GM23338 (cell line): Measurements from ENCODE around the gene HECTD3. TPM values are rescaled to one million over a fixed set of nuclear protein-coding genes. Genes with fewer than 3 reads are reported as not detected.

Experiments
- ATAC-seq: fragments of 200-7000 bp; cut with Tn5 transposase; 3 replicates; pipeline ENCODE4 v1.9.1; 2020
- DNase-seq: peaks from one replicate; pipeline ENCODE4 v3.0.0-alpha.2; 2015; ENCODE audit warnings: low spot score
- H2AFZ ChIP-seq: fragments of 200-600 bp; sonication (generic); 2 replicates; pipeline ENCODE4 v1.8.0; 2016; ENCODE audit warnings: antibody characterized with exemption, mild to moderate bottlenecking, moderate library complexity
- H3F3A ChIP-seq: fragments of 200-600 bp; sonication (generic); replicated peaks from 2 replicates; pipeline ENCODE4 v1.8.0; 2017; ENCODE audit warnings: antibody characterized with exemption, mixed run types, low read depth
- H3K27ac ChIP-seq: fragments of 200-600 bp; sonication (generic); 2 replicates; pipeline ENCODE4 v1.6.1; 2016; ENCODE audit warnings: low read depth
- H3K27me3 ChIP-seq: fragments of 200-600 bp; sonication (generic); 2 replicates; pipeline ENCODE4 v1.8.0; 2016; ENCODE audit warnings: mild to moderate bottlenecking, mixed run types, moderate library complexity; ENCODE audit not compliant: insufficient read depth
- H3K36me3 ChIP-seq: fragments of 200-600 bp; sonication (generic); 2 replicates; pipeline ENCODE4 v1.8.0; 2016; ENCODE audit warnings: mild to moderate bottlenecking; ENCODE audit not compliant: insufficient read depth
- H3K4me1 ChIP-seq: fragments of 200-600 bp; sonication (generic); 2 replicates; pipeline ENCODE4 v1.8.0; 2016; ENCODE audit warnings: mild to moderate bottlenecking, moderate library complexity; ENCODE audit not compliant: insufficient read depth
- H3K4me2 ChIP-seq: fragments of 200-600 bp; sonication (generic); 2 replicates; pipeline ENCODE4 v1.7.1; 2017; ENCODE audit warnings: mixed run types
- H3K4me3 ChIP-seq: fragments of 200-600 bp; sonication (generic); 2 replicates; pipeline ENCODE4 v1.6.1; 2016; ENCODE audit warnings: mixed run types
- H3K79me2 ChIP-seq: fragments of 200-600 bp; sonication (generic); replicated peaks from 2 replicates; pipeline ENCODE4 v1.8.0; 2017; ENCODE audit warnings: mild to moderate bottlenecking; ENCODE audit not compliant: insufficient read depth
- H3K9me2 ChIP-seq: fragments of 200-600 bp; sonication (generic); 2 replicates; pipeline ENCODE4 v1.8.0; 2017; ENCODE audit not compliant: insufficient read depth
- H4K20me1 ChIP-seq: fragments of 200-600 bp; sonication (generic); replicated peaks from 2 replicates; pipeline ENCODE4 v1.8.0; 2017; ENCODE audit warnings: mild to moderate bottlenecking; ENCODE audit not compliant: insufficient read depth
- H3K27ac Mint-ChIP-seq: 2 replicates; pipeline ENCODE4 v1.8.0; 2020; ENCODE audit warnings: inconsistent platforms, mild to moderate bottlenecking, moderate library complexity, mixed read lengths
- H3K27me3 Mint-ChIP-seq: 3 replicates; pipeline ENCODE4 v1.8.0; 2022; ENCODE audit warnings: low read depth, mild to moderate bottlenecking, moderate library complexity, mixed read lengths, inconsistent platforms; ENCODE audit not compliant: insufficient read depth, poor library complexity
- H3K36me3 Mint-ChIP-seq: 3 replicates; pipeline ENCODE4 v1.8.0; 2021; ENCODE audit warnings: low read depth, mild to moderate bottlenecking, inconsistent platforms, moderate library complexity, mixed read lengths
- H3K4me1 Mint-ChIP-seq: 3 replicates; pipeline ENCODE4 v1.8.0; 2020; ENCODE audit warnings: mild to moderate bottlenecking, inconsistent platforms, mixed read lengths
- H3K4me3 Mint-ChIP-seq: 3 replicates; pipeline ENCODE4 v1.8.0; 2021; ENCODE audit warnings: moderate library complexity, mild to moderate bottlenecking, inconsistent platforms, mixed read lengths
- H3K9me3 Mint-ChIP-seq: 3 replicates; pipeline ENCODE4 v1.8.0; 2020; ENCODE audit warnings: moderate library complexity, mild to moderate bottlenecking, inconsistent platforms, mixed read lengths
- EZH2 ChIP-seq: fragments of 200-600 bp; sonication (generic); IDR thresholded peaks from one replicate; pipeline ENCODE4 v1.8.0; 2017; ENCODE audit warnings: antibody characterized with exemption, mild to moderate bottlenecking, low read depth; ENCODE audit not compliant: unreplicated experiment
- EZH2phosphoT487 ChIP-seq: fragments of 200-600 bp; sonication (generic); IDR thresholded peaks from one replicate; pipeline ENCODE4 v1.8.1; 2018; ENCODE audit warnings: antibody characterized with exemption; ENCODE audit not compliant: unreplicated experiment
- NANOG ChIP-seq: IDR thresholded peaks from 2 replicates; pipeline ENCODE4 v1.6.1; 2016; ENCODE audit warnings: antibody characterized with exemption, borderline replicate concordance
- POLR2AphosphoS5 ChIP-seq: IDR thresholded peaks from 2 replicates; pipeline ENCODE4 v1.6.1; 2016; ENCODE audit warnings: antibody characterized with exemption, low read depth
- ZNF114 ChIP-seq: fragments of 250-450 bp; sonication (Bioruptor Pico); IDR thresholded peaks from 2 replicates; pipeline ENCODE4 v1.5.0; 2020; ENCODE audit warnings: mild to moderate bottlenecking, moderate library complexity
- ZNF331 ChIP-seq: fragments of 250-450 bp; sonication (Bioruptor Pico); IDR thresholded peaks from 2 replicates; pipeline ENCODE4 v1.5.0; 2020; ENCODE audit warnings: low read depth, mild to moderate bottlenecking, moderate library complexity
- polyA plus RNA-seq: library from polyadenylated mRNA; unstranded; fragments of >200 nt; fragmentation: Nextera tagmentation; extraction: Ambion mirVana; gene quantifications from 2 replicates; pipeline ENCODE4 v1.2.1, GENCODE V29; 2016
- total RNA-seq: library from RNA; depleted of rRNA; stranded (reverse); fragments of >200 nt; shearing (Covaris generic); gene quantifications from 2 replicates; pipeline ENCODE4 v1.2.3, GENCODE V29; 2014
- TF ChIP-seq, protein P1 (sequence below): IDR thresholded peaks from one replicate; pipeline ENCODE4 v1.6.1; 2018; ENCODE audit warnings: antibody characterized with exemption; ENCODE audit not compliant: unreplicated experiment
- TF ChIP-seq, protein P2 (sequence below), 2 experiments: fragments of 200-600 bp in 1 of 2; sonication (generic) in 1 of 2; conservative IDR thresholded peaks; 2 replicates each; pipeline versions ENCODE4 v1.5.1 to v1.6.1; 2016 to 2017; ENCODE audit warnings: antibody characterized with exemption in 2 of 2, low read depth in 2 of 2, mild to moderate bottlenecking in 2 of 2, moderate library complexity in 1 of 2
- TF ChIP-seq, protein P3 (sequence below): fragments of 250-450 bp; sonication (Bioruptor Pico); IDR thresholded peaks from 2 replicates; pipeline ENCODE4 v1.5.0; 2020; ENCODE audit warnings: mild to moderate bottlenecking, moderate library complexity

The HECTD3 gene
- total and polyA plus RNA-seq, 2 experiments from 2014 or later: 13.1 to 31.4 TPM

DNA sequence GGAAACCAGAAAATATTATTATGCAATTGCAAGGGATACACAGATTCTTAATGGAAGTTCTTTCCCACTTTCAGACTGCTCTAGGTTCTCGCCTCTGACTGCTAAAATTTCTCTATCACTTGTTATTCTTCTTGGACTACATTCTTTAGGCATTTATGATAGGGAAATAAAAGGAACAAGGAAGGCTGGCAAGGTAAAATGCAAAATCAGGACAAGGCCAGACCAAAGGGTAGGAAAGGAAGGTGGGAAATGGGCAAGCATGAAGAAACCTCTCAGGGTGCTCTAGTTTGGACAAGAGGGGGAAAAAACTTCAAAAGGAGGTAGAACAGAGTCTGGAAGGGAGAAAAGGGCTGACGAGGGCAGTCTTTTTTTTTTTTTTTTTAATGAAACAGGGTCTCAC lies 27.1 kb upstream of the HECTD3 start (continued):
- TF ChIP-seq ZNF331 (CRISPR knock-in tag) (no peak), EZH2 (no peak), ZNF114 (CRISPR knock-in tag) (no peak), NANOG (no peak)
- TF ChIP-seq, protein P1, sequence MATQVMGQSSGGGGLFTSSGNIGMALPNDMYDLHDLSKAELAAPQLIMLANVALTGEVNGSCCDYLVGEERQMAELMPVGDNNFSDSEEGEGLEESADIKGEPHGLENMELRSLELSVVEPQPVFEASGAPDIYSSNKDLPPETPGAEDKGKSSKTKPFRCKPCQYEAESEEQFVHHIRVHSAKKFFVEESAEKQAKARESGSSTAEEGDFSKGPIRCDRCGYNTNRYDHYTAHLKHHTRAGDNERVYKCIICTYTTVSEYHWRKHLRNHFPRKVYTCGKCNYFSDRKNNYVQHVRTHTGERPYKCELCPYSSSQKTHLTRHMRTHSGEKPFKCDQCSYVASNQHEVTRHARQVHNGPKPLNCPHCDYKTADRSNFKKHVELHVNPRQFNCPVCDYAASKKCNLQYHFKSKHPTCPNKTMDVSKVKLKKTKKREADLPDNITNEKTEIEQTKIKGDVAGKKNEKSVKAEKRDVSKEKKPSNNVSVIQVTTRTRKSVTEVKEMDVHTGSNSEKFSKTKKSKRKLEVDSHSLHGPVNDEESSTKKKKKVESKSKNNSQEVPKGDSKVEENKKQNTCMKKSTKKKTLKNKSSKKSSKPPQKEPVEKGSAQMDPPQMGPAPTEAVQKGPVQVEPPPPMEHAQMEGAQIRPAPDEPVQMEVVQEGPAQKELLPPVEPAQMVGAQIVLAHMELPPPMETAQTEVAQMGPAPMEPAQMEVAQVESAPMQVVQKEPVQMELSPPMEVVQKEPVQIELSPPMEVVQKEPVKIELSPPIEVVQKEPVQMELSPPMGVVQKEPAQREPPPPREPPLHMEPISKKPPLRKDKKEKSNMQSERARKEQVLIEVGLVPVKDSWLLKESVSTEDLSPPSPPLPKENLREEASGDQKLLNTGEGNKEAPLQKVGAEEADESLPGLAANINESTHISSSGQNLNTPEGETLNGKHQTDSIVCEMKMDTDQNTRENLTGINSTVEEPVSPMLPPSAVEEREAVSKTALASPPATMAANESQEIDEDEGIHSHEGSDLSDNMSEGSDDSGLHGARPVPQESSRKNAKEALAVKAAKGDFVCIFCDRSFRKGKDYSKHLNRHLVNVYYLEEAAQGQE: no peak

DNA sequence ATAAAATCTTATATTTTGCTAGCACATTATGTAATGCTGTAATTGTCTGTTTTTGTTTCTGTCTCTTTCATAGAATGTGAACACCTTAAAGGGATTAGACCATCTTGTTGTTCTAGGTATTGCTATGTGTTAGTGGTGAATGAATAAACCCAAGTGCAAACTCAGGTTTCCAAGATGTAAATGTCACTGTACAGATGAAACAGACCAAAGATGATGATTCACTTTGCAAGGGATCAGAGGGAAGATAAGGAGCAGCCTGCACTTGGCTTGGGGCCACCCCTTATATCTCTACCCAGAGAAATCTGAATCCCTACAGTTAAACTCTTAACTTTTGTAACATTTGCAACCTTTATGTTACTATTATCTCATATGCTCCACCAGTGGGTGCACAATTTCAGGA lies 26.3 kb upstream of the HECTD3 start:
- H3K4me1 ChIP-seq: peaks cover 6% of the 10 kb centered on the region; the same call in 1 of the 2 replicates
- H3F3A ChIP-seq: no peaks in the 10 kb centered on the region
- peaks cover 6% of the 10 kb centered on the region for H3K4me1 Mint-ChIP-seq
- H3K79me2 ChIP-seq: no peaks in the 10 kb centered on the region
- H3K4me3 Mint-ChIP-seq: no peak overlapping the region
- H3K27me3 ChIP-seq: no peaks in the 10 kb centered on the region
- H3K27me3 Mint-ChIP-seq: no peaks in the 10 kb centered on the region
- no peak overlapping the region for H3K27ac ChIP-seq
- no peaks in the 10 kb centered on the region for H3K9me3 Mint-ChIP-seq
- no peaks in the 10 kb centered on the region for H4K20me1 ChIP-seq
- H3K9me2 ChIP-seq: no peaks in the 10 kb centered on the region
- H3K36me3 Mint-ChIP-seq: no peaks in the 10 kb centered on the region
- no peak for DNase-seq
- H2AFZ ChIP-seq: no peak overlapping the region
- H3K36me3 ChIP-seq: no peaks in the 10 kb centered on the region
- no peak overlapping the region for H3K4me3 ChIP-seq
- no peak for ATAC-seq
- no peak overlapping the region for H3K4me2 ChIP-seq
- H3K27ac Mint-ChIP-seq: 0 out of 2 replicates have a peak overlapping the region, but pooled peaks have one; percentile 8
- TF ChIP-seq ZNF331 (CRISPR knock-in tag): no peak
- no peak for TF ChIP-seq EZH2
- TF ChIP-seq, protein P1: no peak
- TF ChIP-seq, protein P2, sequence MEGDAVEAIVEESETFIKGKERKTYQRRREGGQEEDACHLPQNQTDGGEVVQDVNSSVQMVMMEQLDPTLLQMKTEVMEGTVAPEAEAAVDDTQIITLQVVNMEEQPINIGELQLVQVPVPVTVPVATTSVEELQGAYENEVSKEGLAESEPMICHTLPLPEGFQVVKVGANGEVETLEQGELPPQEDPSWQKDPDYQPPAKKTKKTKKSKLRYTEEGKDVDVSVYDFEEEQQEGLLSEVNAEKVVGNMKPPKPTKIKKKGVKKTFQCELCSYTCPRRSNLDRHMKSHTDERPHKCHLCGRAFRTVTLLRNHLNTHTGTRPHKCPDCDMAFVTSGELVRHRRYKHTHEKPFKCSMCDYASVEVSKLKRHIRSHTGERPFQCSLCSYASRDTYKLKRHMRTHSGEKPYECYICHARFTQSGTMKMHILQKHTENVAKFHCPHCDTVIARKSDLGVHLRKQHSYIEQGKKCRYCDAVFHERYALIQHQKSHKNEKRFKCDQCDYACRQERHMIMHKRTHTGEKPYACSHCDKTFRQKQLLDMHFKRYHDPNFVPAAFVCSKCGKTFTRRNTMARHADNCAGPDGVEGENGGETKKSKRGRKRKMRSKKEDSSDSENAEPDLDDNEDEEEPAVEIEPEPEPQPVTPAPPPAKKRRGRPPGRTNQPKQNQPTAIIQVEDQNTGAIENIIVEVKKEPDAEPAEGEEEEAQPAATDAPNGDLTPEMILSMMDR (conservative IDR thresholded peaks at IDR 0.05; ENCODE audit: low read depth in 2 of 2): no peak
- TF ChIP-seq EZH2phosphoT487: no peak
- TF ChIP-seq ZNF114 (CRISPR knock-in tag): no peak
- TF ChIP-seq, protein P3, sequence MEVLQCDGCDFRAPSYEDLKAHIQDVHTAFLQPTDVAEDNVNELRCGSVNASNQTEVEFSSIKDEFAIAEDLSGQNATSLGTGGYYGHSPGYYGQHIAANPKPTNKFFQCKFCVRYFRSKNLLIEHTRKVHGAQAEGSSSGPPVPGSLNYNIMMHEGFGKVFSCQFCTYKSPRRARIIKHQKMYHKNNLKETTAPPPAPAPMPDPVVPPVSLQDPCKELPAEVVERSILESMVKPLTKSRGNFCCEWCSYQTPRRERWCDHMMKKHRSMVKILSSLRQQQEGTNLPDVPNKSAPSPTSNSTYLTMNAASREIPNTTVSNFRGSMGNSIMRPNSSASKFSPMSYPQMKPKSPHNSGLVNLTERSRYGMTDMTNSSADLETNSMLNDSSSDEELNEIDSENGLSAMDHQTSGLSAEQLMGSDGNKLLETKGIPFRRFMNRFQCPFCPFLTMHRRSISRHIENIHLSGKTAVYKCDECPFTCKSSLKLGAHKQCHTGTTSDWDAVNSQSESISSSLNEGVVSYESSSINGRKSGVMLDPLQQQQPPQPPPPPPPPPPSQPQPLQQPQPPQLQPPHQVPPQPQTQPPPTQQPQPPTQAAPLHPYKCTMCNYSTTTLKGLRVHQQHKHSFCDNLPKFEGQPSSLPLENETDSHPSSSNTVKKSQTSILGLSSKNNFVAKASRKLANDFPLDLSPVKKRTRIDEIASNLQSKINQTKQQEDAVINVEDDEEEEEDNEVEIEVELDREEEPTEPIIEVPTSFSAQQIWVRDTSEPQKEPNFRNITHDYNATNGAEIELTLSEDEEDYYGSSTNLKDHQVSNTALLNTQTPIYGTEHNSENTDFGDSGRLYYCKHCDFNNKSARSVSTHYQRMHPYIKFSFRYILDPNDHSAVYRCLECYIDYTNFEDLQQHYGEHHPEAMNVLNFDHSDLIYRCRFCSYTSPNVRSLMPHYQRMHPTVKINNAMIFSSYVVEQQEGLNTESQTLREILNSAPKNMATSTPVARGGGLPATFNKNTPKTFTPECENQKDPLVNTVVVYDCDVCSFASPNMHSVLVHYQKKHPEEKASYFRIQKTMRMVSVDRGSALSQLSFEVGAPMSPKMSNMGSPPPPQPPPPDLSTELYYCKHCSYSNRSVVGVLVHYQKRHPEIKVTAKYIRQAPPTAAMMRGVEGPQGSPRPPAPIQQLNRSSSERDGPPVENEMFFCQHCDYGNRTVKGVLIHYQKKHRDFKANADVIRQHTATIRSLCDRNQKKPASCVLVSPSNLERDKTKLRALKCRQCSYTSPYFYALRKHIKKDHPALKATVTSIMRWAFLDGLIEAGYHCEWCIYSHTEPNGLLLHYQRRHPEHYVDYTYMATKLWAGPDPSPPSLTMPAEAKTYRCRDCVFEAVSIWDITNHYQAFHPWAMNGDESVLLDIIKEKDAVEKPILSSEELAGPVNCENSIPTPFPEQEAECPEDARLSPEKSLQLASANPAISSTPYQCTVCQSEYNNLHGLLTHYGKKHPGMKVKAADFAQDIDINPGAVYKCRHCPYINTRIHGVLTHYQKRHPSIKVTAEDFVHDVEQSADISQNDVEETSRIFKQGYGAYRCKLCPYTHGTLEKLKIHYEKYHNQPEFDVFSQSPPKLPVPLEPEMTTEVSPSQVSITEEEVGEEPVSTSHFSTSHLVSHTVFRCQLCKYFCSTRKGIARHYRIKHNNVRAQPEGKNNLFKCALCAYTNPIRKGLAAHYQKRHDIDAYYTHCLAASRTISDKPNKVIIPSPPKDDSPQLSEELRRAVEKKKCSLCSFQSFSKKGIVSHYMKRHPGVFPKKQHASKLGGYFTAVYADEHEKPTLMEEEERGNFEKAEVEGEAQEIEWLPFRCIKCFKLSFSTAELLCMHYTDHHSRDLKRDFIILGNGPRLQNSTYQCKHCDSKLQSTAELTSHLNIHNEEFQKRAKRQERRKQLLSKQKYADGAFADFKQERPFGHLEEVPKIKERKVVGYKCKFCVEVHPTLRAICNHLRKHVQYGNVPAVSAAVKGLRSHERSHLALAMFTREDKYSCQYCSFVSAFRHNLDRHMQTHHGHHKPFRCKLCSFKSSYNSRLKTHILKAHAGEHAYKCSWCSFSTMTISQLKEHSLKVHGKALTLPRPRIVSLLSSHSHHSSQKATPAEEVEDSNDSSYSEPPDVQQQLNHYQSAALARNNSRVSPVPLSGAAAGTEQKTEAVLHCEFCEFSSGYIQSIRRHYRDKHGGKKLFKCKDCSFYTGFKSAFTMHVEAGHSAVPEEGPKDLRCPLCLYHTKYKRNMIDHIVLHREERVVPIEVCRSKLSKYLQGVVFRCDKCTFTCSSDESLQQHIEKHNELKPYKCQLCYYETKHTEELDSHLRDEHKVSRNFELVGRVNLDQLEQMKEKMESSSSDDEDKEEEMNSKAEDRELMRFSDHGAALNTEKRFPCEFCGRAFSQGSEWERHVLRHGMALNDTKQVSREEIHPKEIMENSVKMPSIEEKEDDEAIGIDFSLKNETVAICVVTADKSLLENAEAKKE (CRISPR knock-in tag): no peak
- TF ChIP-seq POLR2AphosphoS5: no peak
